HG03139 (cell line): ENCODE results near the gene GLRA1.
"Not testable (repeated sequence)": the region's sequence is repeated elsewhere in the genome, so short reads cannot be mapped to it uniquely, and the experiment has no call there.

ENCODE experiments used
- ATAC-seq: cut with Tn5 transposase; IDR thresholded peaks from one replicate; pipeline ENCODE4 v1.9.1; 2021; ENCODE audit not compliant: unreplicated experiment

The GLRA1 gene

DNA sequence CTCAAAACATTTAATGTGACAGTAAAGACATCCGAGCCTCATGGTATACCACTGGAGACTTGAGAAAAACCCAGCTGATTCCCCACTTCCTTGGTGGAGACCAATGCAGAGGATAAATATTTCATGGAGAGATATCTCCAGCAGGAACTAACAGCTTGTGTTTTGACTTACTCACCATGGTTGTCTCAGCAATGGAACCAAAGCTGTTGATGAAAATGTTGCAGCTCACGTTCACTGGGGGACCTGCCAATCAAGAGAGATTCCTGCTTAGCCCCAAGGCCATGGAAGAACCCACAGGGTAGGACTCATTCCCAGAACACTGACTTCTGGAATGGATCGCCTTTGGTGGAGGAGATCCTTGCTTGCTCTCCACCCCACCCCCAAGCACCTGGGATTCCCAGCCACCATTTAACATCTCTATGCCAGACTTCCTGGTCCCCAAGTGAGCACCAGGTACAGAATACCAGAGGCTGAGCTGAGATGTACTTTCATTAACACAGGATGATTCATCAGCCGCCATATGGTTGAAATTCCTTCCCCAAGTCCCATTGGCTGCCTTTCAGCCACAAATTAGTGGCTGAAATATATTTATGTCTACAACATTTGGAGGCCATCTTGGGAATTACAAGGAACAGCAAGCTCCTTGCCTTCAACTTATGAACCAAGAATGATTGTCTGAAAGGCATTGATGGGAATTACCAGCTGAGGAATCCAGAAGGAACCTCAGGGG is 37.9 kb downstream of the GLRA1 start:
- ATAC-seq = no peak

DNA sequence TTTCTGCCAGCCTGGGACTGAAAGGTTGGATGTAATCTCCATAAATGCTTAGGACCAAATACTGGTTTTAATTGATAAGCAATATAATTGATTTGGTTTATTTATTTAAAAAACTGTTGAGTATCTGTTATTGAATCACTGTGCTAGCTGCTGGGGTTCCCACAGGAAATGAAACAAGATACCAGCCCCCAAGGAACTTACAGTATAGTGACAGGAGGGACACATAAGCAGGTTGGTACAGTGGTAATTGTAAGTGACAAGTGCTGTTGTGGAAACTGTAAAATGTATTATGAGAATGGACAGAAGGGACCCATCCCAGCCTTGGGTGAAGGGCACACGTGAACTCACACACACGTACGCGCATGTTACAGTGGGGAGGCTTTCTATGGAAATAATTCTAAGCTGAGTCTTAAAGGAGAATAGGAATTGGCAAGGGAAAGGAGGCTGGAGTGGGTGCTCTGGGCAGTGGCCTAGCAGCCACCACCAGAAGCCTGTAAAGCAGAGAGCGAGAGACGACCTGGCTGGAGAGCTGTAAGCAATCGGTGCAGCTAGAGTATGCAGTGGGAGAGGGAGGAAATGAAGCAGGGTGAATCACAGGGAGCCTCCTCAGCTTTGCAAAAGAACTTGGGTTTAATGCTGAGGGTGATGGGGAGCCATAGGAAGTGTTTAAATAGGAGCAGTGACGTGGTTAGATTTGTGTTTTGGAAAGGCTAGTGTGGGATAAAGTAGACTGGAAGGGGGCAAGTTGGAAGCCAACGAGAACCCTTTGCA is 39.3 kb downstream of the GLRA1 start:
- ATAC-seq = no peak

DNA sequence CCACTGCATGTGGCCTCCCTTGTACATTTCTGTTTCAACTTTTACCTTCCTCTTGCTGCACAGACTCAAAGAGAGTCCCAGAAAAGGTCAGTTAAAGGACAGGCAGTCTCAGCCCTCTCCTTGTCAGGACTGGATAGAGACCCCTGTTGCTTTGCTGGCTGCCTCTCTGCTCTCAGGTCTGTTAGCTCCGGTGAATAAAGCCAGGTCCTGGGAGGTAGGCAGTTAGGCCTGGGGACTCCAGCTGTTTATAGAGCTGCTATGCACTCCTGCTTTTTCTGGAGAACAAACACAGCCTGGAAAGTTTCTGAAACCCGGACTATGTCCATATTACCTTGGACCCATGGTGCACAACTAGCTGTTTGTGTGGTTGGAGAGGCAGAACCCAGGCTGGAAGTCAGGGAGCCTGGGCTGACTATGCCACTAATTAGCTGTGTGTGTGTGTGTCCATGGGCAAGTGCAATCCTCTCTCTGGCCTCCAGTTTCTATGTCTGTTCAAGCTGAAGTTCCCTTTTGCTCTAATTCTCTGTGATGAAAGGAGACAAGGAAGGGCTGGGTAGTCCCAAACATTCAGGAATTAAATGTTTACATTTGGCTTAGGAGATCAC is 42.9 kb downstream of the GLRA1 start:
- ATAC-seq = no peak

DNA sequence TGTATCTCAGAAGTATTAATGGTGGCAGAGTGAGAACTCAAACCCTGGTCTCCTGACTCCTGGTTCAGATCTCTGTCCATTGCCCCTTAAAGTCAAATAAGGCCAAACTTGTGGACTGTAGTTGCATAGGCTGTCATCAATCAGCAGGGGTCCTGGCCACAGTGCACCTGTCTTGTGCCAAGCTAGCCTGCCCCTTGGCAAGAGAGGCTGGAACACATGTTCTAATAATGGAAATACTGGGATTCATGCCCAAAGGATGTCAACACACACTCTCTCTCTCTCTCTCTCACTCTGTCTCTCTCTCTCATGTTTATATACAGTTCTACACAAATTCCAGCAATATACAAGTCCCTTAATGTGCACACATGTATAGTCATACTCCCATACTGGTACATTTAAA is 44.3 kb downstream of the GLRA1 start:
- no peak for ATAC-seq

DNA sequence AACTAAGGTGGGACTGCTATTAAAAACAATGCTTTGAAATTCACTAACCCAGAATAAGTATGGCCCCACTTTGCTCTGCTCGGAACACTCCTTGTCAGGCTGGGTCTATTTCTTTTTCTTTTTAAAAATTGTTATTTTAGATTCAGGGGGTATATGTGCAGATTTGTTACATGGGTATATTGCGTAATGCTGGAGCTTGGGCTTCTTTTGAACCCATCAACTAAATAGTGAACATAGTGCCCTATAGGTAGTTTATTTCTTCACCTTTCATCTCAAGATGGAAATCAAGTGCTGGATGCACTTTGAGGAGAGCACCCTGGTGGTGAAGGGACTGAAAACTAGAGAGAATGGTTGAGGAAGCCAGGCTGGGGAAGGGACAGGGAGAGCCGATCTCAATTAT is 51.0 kb downstream of the GLRA1 start:
- no peak for ATAC-seq

DNA sequence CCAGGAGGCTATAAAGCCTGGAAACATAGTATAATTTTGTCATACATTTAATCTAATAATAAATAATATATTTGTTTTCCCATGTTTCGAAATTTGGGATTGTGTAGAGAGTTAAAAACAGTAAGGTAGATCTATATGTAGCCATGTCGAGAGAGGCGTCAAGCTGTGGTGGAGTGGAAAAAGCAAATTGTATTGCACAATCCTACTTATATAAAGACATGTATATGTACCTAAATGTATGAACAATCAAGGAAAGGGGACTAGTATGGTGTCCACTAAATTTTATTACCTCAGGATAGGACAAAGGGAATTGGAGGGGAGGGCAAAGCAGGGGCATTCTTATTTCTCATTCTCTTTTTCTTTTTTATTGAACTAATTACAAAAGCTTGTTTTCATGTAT is 52.0 kb downstream of the GLRA1 start:
- ATAC-seq = no peak

DNA sequence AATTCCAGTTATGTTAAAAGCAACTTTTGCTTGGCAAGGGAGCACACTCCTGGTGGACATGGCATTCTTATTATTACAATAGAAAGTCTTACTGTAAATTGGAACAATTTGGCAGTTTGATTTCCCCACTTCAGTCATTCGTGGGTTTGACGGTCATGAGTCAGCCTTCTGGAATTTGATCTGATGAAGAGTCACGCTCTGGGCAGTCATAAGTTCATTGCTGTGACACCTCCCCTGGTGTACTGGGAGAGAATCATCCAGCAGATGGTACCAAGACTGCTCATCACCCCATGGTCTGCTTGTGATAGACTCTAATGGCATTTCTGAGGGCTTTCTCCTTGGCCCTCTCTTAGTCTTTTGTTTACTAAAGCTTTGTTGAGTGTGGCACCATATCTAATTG is 53.8 kb downstream of the GLRA1 start:
- no peak for ATAC-seq

DNA sequence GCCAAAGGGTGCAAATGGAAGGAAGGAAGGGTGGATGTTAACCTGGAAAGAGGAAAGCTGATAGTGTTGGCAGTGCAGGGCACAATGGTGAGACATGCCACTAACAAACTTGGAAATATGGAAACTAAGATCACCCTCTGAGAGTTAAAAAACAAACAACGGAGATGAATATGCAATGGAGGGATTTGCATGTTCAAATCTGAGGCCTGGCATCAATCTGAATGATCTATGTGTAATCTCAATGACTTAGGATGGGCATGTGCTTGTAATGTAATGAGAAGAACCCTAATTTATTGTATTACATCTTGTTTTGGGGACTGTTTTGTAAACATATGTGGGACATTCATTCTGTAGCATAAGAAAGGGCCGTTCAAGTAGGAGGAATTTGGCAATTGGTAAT is 54.4 kb downstream of the GLRA1 start:
- no peak for ATAC-seq

DNA sequence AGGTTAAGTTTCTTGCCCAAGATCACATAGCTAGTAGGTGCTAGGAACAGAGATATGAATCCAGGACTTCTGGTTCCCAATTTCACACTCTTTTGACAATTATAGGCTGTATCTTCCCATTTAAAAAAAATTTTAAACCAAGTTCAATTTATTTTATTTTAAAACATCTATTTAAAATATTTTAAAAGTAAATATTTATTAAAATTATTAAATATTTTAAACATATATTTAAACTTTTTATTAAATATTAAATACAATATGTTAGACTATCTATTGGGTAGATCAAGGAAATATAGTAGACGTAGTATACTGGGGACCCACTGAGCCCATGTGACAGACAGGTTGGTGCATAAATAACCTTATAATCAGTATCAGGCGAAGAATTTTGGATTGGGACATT is 54.8 kb downstream of the GLRA1 start:
- ATAC-seq = no peak

DNA sequence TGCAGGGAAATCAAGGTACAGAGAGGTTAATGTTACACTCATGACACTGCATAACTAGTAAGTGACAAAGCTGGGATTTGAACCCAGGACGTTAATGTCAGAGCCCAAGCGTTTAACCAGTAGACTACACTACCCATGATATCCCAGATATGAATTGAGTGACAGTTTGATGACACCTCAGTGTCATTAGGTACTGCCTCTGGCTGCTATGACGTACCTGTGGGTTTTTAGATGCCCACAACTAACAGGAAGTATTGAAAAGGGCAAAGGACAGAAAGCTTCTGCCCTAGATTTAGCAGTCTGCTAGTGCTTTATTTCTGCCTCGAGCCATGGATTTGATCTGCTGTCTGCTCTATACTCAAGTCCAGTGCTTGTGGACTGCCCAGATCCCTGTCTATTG is 56.2 kb downstream of the GLRA1 start:
- no peak for ATAC-seq

DNA sequence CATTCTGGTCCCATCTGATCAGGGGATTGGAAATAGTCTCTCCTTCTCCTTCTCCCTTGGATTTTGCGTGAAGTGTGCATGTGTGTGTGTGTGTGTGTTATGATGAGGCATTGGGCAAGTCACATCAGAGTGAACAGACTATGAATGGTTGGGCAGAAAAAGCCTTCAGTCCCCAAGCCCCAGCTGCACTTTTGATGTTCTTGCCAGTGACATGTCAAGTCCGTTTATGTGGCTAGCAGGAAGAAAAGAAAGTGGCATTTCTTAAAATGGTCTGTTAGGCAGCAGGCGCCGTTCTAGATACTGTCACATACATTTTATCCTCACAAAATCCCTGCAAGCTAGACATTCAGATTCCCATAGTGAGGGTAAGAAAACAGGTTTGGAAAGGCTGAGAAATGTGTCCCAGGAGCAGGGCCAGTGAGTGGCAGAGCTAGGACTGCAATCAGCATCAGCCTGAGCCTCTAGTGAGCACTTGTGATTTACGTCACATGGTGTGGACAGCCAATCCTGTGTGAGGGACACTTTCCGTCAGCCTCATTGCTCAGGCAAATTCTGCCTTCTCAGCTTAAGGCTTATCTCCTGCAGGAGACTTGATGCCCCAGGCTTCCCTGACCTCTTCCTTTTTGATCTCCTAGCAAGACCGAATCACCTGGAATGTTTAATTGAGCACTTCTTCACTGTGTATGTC is 60.4 kb downstream of the GLRA1 start:
- no peak for ATAC-seq

DNA sequence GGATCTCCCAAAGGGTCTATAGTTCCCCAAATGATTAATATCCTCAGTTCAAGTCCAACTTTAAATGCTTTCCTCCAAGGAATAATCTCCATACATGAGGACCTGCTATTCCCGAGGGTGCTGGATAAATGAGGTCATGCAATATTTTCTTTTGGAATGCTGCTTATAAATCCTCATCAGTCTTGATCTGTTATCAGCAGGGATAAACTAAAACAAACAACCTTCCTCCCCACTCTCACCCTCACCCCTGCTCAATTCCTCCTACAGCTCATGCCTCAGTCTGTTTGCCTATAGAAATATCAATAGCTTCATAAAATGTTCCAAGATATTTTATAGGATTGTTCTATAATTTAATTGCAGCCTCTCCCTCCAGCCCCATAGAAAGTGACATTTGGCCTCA is 61.1 kb downstream of the GLRA1 start:
- no peak for ATAC-seq

DNA sequence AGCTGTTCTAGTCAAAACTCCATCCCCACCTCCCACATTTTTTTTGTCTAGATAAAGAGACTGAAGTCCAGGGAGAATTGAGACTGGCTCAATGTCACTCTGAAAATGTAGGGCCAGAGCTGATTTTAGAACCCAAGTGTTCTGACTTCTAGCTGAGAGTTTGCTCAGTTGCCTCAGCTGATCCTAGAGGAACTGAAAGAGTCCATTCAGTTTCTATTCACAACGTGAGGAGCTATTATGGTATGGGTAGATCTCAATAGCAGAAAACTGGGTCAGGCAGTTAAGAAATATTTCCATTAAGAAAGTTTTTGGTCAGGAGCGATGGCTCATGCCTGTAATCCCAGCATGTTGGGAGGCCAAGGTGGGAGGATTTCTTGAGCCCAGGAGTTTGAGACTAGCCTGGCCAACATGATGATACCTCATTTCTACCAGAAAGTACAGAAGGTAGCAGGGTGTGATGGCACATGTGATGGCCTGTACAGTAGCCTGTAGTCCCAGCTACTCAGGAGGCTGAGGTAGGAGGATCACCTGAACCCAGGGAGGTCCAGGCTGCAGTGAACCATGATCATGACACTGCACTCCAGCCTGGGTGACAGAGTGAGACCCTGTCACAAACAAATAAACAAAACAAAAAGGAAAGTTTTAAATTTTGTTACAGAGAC is 61.7 kb downstream of the GLRA1 start:
- no peak for ATAC-seq

DNA sequence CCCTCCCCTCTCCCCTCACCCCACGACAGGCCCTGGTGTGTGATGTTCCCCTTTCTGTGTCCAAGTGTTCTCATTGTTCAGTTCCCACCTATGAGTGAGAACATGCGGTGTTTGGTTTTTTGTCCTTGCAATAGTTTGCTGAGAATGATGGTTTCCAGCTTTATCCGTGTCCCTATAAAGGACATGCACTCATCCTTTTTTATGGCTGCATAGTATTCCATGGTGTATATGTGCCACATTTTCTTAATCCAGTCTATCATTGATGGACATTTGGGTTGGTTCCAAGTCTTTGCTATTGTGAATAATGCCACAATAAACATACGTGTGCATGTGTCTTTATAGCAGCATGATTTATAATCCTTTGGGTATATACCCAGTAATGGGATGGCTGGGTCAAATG is 63.8 kb downstream of the GLRA1 start:
- ATAC-seq = not testable (repeated sequence)

DNA sequence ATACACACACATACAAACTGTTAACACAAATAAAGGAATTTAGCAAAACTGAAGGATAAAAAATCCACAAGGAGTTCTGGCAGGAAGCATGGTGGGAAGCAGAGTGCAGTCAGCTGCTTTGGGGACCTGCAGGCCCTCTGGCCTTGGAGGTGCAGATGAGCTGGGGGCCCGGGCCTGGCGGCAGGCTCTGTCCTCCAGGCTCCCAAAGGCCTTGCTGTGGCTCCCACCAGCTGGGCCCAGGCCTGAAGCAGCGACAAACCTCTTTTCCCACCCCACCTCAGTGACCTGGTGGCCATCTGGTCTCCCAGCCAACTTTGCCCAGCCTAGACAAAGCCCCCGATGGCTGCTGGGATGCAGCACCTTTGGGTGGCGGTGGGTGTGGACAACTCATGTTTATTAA is 67.8 kb downstream of the GLRA1 start:
- ATAC-seq = no peak

DNA sequence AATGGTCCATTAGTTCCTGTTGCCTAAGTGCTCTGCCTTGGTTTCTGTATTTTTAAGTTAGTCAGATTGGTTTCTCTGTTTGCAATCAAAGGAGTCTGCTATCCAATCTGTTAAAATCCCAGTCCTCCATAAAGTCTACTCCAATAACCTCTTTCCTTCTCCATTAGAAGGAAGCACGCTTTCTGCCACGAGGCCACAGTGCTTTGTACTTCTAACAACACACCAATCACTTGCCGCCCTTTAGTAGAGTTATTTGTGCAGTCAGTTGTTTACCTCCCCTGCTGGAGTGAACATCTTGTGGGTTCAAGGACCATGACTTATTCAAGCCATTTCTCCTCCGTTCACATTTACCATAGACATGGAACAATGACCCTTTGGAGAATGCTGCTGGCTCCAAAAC is 69.0 kb downstream of the GLRA1 start:
- ATAC-seq = no peak

DNA sequence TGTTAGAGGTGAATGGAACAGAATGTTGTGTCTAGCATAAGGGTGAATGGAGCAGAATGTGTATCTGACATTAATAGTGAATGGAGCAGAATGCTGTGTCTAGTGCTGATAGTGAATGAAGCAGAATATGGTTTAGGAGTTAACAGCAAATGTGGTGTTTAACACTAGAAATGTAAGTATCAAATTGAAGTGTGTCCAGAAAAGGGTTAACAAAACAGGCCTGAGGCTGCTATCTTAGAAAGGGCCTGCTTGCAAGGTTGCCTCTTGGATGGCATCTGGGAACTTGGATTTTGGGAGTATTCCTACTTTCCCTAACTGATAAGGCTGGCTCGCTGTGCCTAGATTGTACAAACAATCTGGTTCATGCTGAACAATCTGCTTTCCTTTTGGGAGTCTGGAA is 76.8 kb downstream of the GLRA1 start:
- ATAC-seq = no peak

DNA sequence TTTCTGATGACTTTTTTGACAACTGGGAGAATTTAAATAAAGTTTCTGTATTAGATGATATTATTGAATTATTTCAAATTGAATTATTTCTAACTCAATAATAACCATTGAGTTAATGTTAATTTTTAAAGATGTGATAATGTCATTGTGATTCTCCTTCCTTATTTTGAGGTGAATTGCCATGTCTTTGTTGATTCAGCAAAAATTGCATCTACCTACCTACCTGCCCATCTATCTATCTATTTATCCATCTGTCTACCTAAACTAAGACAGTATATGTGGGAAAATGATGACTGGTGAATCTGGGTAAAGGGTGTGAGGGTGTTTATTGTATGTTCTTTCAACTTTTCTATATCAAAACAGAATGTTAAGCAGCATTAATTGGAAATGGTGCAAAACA is 77.9 kb downstream of the GLRA1 start:
- ATAC-seq = no peak

DNA sequence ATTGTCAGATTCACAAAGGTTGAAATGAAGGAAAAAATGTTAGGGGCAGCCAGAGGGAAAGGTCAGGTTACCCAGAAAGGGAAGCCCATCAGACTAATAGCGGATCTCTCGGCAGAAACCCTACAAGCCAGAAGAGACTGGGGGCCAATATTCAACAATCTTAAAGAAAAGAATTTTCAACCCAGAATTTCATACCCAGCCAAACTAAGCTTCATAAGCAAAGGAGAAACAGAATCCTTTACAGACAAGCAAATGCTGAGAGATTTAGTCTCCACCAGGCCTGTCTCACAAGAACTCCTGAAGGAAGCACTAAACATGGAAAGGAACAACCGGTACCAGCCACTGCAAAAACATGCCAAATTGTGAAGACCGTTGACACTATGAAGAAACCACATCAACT is 91.8 kb downstream of the GLRA1 start:
- ATAC-seq = not testable (repeated sequence)

DNA sequence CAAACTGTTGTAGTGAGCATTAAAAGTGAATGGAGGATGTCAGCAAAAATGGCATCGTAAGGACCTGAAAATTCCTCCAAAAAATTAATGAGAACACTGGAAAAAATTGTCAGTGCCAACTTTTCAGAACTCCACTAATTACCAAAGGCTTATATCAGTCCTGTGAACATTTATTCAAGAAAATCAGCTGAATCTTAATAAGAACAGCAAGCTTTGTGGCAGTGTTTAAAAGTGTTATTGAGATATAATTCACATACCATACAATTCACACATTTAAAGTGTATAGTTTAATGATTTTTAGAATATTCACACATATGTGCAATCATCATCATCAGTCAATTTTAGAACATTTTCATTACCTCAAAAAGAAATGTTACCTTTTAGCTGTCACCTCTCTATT is 95.3 kb downstream of the GLRA1 start:
- no peak for ATAC-seq

DNA sequence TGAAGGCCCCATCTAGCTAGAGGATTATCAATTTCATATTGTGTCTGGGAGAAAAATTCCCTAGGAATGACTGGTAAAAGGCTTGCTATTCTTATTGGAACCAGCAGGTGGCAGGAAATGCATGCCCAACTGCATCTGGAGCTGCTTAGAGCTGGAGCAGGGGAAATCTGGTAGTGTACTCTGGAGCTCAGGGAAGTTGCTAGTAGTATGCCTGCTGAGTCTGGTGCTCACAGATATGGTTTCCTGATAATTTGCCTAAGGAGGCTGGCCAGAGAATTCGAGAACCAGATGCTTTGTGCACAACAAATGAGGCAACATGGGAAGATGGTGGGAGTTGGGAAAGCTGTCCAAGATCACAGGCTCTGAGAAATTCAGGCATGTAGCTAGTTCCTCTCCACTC is 99.2 kb downstream of the GLRA1 start:
- peak; percentile 63 for ATAC-seq
